Placental pericyte (primary cell): ENCODE measurements around the gene TRIML1. TPM values are rescaled to one million over a fixed set of nuclear protein-coding genes. Genes with fewer than 3 reads are reported as not detected.

Source experiments
- small RNA-seq: library from RNA; depleted of rRNA; stranded (forward); fragments of <200 nt; gene quantifications from one replicate; pipeline ENCODE3, GENCODE V24; 2012; ENCODE audit warnings: low replicate concordance
- total RNA-seq: library from RNA; depleted of rRNA; stranded (reverse); fragments of >200 nt; gene quantifications from 2 replicates; pipeline ENCODE4 v1.2.3, GENCODE V29; 2012

TRIML1 gene, protein sequence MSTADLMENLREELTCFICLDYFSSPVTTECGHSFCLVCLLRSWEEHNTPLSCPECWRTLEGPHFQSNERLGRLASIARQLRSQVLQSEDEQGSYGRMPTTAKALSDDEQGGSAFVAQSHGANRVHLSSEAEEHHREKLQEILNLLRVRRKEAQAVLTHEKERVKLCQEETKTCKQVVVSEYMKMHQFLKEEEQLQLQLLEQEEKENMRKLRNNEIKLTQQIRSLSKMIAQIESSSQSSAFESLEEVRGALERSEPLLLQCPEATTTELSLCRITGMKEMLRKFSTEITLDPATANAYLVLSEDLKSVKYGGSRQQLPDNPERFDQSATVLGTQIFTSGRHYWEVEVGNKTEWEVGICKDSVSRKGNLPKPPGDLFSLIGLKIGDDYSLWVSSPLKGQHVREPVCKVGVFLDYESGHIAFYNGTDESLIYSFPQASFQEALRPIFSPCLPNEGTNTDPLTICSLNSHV
- total RNA-seq = not detected in 2 replicates

GRCh38 chr4:188139141-188139540, at the start of gene TRIML1:
Gene TRIML1, plus strand, starts transcription at chr4:188139441. Its CDS starts 118 bp downstream, at chr4:188139559.

DNA sequence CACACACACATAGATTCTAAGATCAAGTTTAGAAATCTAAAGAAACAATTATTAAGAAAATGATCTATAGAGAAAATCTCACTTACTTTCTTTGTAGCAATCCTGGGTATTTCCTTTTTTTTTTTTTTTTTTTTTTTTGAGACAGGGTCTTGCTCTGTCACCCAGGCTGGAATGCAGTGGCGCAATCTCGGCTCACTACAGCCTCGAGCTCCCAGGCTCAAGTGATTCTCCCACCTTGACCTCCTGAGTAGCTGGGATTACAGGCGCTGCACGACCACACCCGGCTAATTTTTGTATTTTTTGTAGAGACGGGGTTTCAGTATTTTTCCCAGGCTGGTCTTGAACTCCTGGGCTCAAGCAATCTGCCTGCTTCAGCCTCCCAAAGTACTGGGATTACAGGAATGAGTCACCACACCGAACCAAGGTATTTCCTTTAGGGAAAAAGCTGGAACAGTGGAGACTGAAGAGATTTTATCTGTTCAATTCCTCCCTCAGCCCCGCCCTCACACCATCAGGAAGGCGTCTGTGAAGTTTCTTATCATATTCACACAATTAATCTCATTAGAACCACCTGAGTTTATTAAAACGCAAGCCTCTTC, 30.0 kb upstream of the TRIML1 start, which contains the start of gene TRIML2:
TRIML2 (minus strand) TSS at position 447 of the 599 bp plus-strand sequence. CDS start 4,235 bp downstream, outside the sequence.

Small RNAs within 50 kb of the gene (small RNA-seq; reads per million reads assigned to genes)
- gene RNU6-173P = not detected

Other genes starting within 250 kb of the TRIML1 start
- gene ZFP42, start 143.7 kb upstream of the TRIML1 start, total RNA-seq = under 0.01 and 0.22 TPM in 2 replicates
- under 0.01 and 3.3 TPM in 2 replicates for gene TRIML2, start 29.8 kb upstream of the TRIML1 start, total RNA-seq